Testis (tissue), 2 donors: ENCODE measurements around the gene CDH12.

Source experiments
- CTCF ChIP-seq, 3 experiments: fragments of 450-650 bp in 2 of 3; fragments of 200-600 bp in 1 of 3; sonication (generic) in 1 of 3; IDR thresholded peaks; one replicate each; pipeline ENCODE4 v1.5.1; 2016 to 2019; ENCODE audit warnings: antibody characterized with exemption in 3 of 3, mild to moderate bottlenecking in 2 of 3, moderate library complexity in 1 of 3
- POLR2A ChIP-seq: fragments of 450-650 bp; IDR thresholded peaks from one replicate; pipeline ENCODE4 v1.6.1; 2017; ENCODE audit warnings: antibody characterized with exemption, mild to moderate bottlenecking, moderate library complexity

GRCh38 chr5:22651355-22651754 lies 201.8 kb downstream of the CDH12 start:
- TF ChIP-seq CTCF (IDR thresholded peaks at IDR 0.05) (no peak), POLR2A (no peak)
